ENCODE measurements around the gene TSPEAR. TPM values are rescaled to one million over a fixed set of nuclear protein-coding genes. Genes with fewer than 3 reads are reported as not detected.

Gene TSPEAR
- total and polyA plus RNA-seq, 2 of the 13 experiments (the other 11 are each of a cell fraction or from before 2014, with no cell fraction given), result 0.07 to 0.32 TPM

DNA sequence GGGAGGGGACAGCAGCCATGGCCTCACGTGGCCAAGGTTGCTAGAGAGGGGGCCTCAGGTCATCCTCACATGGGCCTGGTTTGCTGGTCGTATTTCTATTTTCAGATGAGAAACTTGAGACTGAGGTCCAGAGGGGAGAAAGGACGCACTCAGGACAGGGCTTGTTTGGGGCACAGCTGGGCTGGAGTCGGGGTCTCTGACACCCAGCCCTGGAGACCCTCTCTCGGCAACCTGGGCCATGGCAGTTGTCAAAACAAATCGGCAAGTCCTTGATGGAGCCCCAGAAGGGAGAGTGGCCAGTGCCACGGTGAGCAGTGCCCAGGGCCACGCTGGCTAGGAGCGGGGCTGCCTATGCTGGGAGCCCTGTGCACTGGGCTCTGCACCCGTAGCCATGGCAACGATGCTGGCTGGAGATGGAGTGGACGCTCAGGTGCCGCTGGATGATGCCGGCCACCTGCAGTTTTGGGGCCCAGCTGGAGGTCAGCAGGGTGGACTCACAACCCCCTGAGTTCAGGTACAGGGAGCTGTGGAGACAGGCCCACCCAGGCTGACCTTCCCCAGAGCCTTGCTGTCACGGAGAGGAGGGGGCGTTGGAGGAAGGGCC is 244.9 kb downstream of the TSPEAR start:
- no peaks in the 10 kb centered on the region for H3K27me3 ChIP-seq (ENCODE audit: control insufficient read depth in 1 of 2, insufficient read depth in 2 of 2, low read length in 2 of 2)
- no peaks in the 10 kb centered on the region for H3K79me2 ChIP-seq (ENCODE audit: insufficient read depth, low read length)
- 90% methylated on average over 6 of the region's 16 CpGs for WGBS (ENCODE audit: low lambda C conversion rate)
- H3K4me2 ChIP-seq (ENCODE audit: low read depth, low read length), result no peak overlapping the region
- no peak overlapping the region for H3K27ac ChIP-seq (ENCODE audit: extremely low read length, insufficient read depth, low read length)
- no peak overlapping the region for H3K4me3 ChIP-seq (replicated peaks in 1 of 3; ENCODE audit: insufficient read depth in 1 of 3, low read depth in 2 of 3, low read length in 3 of 3)
- H4K20me1 ChIP-seq (ENCODE audit: insufficient read depth, low read length), result no peaks in the 10 kb centered on the region
- peaks cover 11% of the 10 kb centered on the region for H3K4me1 ChIP-seq (ENCODE audit: insufficient read depth, low read length)
- CTCF ChIA-PET (ENCODE audit: low intra/inter-chr PET ratio, low total read pairs), result no interaction called here
- ATAC-seq (no peak), FAIRE-seq (no peak), DNase-seq (ENCODE audit: low spot score) (no peak)
- H2AFZ ChIP-seq (ENCODE audit: low read length), result no peak overlapping the region
- in situ Hi-C loops (cut with HindIII; ENCODE audit: extremely low pct_ligation_motif_present, low pct_unique_long_range_greater_than_20kb), result no loop called here
- no peak overlapping the region for H3K9ac ChIP-seq (ENCODE audit: insufficient read depth, low read depth, low read length)
- intact Hi-C loops (cut with micrococcal nuclease; ENCODE audit: unreplicated experiment), result no loop called here
- no peak for TF ChIP-seq ZNF720 (CRISPR knock-in tag; IDR thresholded peaks at IDR 0.05)
- TF ChIP-seq RFX1 (IDR thresholded peaks at IDR 0.05), result peak; percentile 46; the same call in 1 of the 2 replicates
- H3K36me3 ChIP-seq (replicated peaks in 1 of 2; ENCODE audit: control insufficient read depth in 1 of 2, insufficient read depth in 2 of 2, low read length in 2 of 2), result no peaks in the 10 kb centered on the region
- POLR2A ChIA-PET, result no interaction called here
- BruUV-seq (replicated peaks), result no TSS peak
- no peaks in the 10 kb centered on the region for H3K9me3 ChIP-seq (ENCODE audit: low read length)

DNA sequence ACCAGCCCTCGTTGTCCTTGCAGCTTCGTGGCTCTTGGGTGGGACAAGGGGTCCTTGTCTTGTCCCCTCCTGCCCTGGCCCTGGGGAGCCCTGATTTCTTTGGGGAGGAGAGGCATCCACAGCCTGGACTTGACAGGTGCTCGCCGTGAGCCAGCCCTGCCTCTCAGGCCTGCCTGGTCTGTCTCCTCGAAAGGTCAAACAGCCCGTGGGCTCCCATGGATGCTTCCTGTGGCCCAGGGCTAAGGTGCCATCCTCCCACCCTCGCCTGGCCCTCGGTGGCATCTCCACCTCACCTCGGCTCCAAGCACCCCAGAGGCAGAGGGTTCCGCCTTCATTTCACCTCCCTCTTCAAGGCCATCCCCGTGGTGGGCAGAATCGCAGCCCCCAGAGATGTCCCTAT is 247.0 kb downstream of the TSPEAR start:
- intact Hi-C loops (cut with micrococcal nuclease; ENCODE audit: unreplicated experiment), result no loop called here
- H3K36me3 ChIP-seq (replicated peaks in 1 of 2; ENCODE audit: control insufficient read depth in 1 of 2, insufficient read depth in 2 of 2, low read length in 2 of 2), result no peaks in the 10 kb centered on the region; a peak in 1 of 5 replicates
- 88% methylated on average over 6 of the region's 12 CpGs for WGBS (ENCODE audit: low lambda C conversion rate)
- H2AFZ ChIP-seq (ENCODE audit: low read length), result no peak overlapping the region
- ChIA-PET CTCF (ENCODE audit: low intra/inter-chr PET ratio, low total read pairs) (no interaction called here), POLR2A (interaction anchor here (1.5 kb wide), 1 partner anchor 18 kb away, joined by 3 read pairs; no protein-coding TSS in a partner anchor)
- no peaks in the 10 kb centered on the region for H3K9me3 ChIP-seq (ENCODE audit: low read length)
- H3K79me2 ChIP-seq (ENCODE audit: insufficient read depth, low read length), result no peaks in the 10 kb centered on the region
- H4K20me1 ChIP-seq (ENCODE audit: insufficient read depth, low read length), result no peaks in the 10 kb centered on the region
- no TSS peak for BruUV-seq (replicated peaks)
- TF ChIP-seq, protein P1, sequence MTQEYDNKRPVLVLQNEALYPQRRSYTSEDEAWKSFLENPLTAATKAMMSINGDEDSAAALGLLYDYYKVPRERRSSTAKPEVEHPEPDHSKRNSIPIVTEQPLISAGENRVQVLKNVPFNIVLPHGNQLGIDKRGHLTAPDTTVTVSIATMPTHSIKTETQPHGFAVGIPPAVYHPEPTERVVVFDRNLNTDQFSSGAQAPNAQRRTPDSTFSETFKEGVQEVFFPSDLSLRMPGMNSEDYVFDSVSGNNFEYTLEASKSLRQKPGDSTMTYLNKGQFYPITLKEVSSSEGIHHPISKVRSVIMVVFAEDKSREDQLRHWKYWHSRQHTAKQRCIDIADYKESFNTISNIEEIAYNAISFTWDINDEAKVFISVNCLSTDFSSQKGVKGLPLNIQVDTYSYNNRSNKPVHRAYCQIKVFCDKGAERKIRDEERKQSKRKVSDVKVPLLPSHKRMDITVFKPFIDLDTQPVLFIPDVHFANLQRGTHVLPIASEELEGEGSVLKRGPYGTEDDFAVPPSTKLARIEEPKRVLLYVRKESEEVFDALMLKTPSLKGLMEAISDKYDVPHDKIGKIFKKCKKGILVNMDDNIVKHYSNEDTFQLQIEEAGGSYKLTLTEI (CRISPR knock-in tag; conservative IDR thresholded peaks at IDR 0.05), result no peak
- TF ChIP-seq, protein P2, sequence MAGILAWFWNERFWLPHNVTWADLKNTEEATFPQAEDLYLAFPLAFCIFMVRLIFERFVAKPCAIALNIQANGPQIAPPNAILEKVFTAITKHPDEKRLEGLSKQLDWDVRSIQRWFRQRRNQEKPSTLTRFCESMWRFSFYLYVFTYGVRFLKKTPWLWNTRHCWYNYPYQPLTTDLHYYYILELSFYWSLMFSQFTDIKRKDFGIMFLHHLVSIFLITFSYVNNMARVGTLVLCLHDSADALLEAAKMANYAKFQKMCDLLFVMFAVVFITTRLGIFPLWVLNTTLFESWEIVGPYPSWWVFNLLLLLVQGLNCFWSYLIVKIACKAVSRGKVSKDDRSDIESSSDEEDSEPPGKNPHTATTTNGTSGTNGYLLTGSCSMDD (CRISPR knock-in tag; IDR thresholded peaks at IDR 0.05), result no peak
- no peak for TF ChIP-seq KLF11 (CRISPR knock-in tag; IDR thresholded peaks at IDR 0.05)
- TF ChIP-seq, protein P3, sequence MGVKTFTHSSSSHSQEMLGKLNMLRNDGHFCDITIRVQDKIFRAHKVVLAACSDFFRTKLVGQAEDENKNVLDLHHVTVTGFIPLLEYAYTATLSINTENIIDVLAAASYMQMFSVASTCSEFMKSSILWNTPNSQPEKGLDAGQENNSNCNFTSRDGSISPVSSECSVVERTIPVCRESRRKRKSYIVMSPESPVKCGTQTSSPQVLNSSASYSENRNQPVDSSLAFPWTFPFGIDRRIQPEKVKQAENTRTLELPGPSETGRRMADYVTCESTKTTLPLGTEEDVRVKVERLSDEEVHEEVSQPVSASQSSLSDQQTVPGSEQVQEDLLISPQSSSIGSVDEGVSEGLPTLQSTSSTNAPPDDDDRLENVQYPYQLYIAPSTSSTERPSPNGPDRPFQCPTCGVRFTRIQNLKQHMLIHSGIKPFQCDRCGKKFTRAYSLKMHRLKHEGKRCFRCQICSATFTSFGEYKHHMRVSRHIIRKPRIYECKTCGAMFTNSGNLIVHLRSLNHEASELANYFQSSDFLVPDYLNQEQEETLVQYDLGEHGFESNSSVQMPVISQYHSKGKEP (CRISPR knock-in tag; IDR thresholded peaks at IDR 0.05), result no peak
- TF ChIP-seq, protein P4, sequence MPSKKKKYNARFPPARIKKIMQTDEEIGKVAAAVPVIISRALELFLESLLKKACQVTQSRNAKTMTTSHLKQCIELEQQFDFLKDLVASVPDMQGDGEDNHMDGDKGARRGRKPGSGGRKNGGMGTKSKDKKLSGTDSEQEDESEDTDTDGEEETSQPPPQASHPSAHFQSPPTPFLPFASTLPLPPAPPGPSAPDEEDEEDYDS (CRISPR knock-in tag; IDR thresholded peaks at IDR 0.05), result no peak
- no peak for TF ChIP-seq ZNF256 (CRISPR knock-in tag; conservative IDR thresholded peaks at IDR 0.05)
- no peak for TF ChIP-seq YEATS4 (CRISPR knock-in tag; IDR thresholded peaks at IDR 0.05; ENCODE audit: borderline replicate concordance)
- no peak overlapping the region for H3K9ac ChIP-seq (ENCODE audit: insufficient read depth, low read depth, low read length)
- H3K27ac ChIP-seq (ENCODE audit: extremely low read length, insufficient read depth, low read length), result no peak overlapping the region
- FAIRE-seq (no peak), ATAC-seq (no peak), DNase-seq (ENCODE audit: low spot score) (no peak)
- H3K4me2 ChIP-seq (ENCODE audit: low read depth, low read length), result no peak overlapping the region
- in situ Hi-C loops (cut with HindIII; ENCODE audit: extremely low pct_ligation_motif_present, low pct_unique_long_range_greater_than_20kb), result no loop called here
- H3K4me3 ChIP-seq (replicated peaks in 1 of 3; ENCODE audit: insufficient read depth in 1 of 3, low read depth in 2 of 3, low read length in 3 of 3), result no peak overlapping the region
- H3K4me1 ChIP-seq (ENCODE audit: insufficient read depth, low read length), result peaks cover 32% of the 10 kb centered on the region
- no peaks in the 10 kb centered on the region for H3K27me3 ChIP-seq (ENCODE audit: control insufficient read depth in 1 of 2, insufficient read depth in 2 of 2, low read length in 2 of 2)
